ENCODE measurements around the gene GRPEL2.
A peak's percentile ranks its signal among the peaks of the same experiment; 100 is the strongest.

Gene GRPEL2

GRCh38 chr5:149341876-149342275, 3.4 kb upstream of the GRPEL2 start:
- no peak for TF ChIP-seq CTCF (conservative IDR thresholded peaks at IDR 0.05; ENCODE audit: low read depth, low read length)
- Histone ChIP-seq H3K4me3 (IDR thresholded peaks at IDR 0.05; ENCODE audit: insufficient read depth, low read depth, low read length) (no peak overlapping the region), H3K9ac (no peak overlapping the region), H3K36me3 (ENCODE audit: insufficient read depth) (no peaks in the 10 kb centered on the region), H3K4me1 (ENCODE audit: low read depth, poor library complexity, severe bottlenecking) (peaks cover under 1% of the 10 kb centered on the region), H2AFZ (ENCODE audit: low read depth) (no peak overlapping the region), H3K27me3 (ENCODE audit: insufficient read depth, low read depth) (no peaks in the 10 kb centered on the region), H3K79me2 (ENCODE audit: insufficient read depth, low read depth) (peaks cover 12% of the 10 kb centered on the region), H3K4me2 (no peak overlapping the region), H4K20me1 (ENCODE audit: insufficient read depth) (no peaks in the 10 kb centered on the region), H3K27ac (no peak overlapping the region)

GRCh38 chr5:149344151-149344550, 1.1 kb upstream of the GRPEL2 start:
- Histone ChIP-seq H3K27ac (no peak overlapping the region), H3K4me3 (IDR thresholded peaks at IDR 0.05; ENCODE audit: insufficient read depth, low read depth, low read length) (no peak overlapping the region), H3K4me2 (peak overlapping the region; percentile 6; the same call in 1 of the 2 replicates), H3K9ac (no peak overlapping the region), H2AFZ (ENCODE audit: low read depth) (peak overlapping the region; percentile 89; the same call in 1 of the 2 replicates), H3K36me3 (ENCODE audit: insufficient read depth) (no peaks in the 10 kb centered on the region), H4K20me1 (ENCODE audit: insufficient read depth) (no peaks in the 10 kb centered on the region), H3K4me1 (ENCODE audit: low read depth, poor library complexity, severe bottlenecking) (peaks cover 24% of the 10 kb centered on the region), H3K79me2 (ENCODE audit: insufficient read depth, low read depth) (peaks cover 33% of the 10 kb centered on the region), H3K27me3 (ENCODE audit: insufficient read depth, low read depth) (no peaks in the 10 kb centered on the region)
- TF ChIP-seq CTCF (conservative IDR thresholded peaks at IDR 0.05; ENCODE audit: low read depth, low read length), result no peak

- Histone ChIP-seq H4K20me1 (ENCODE audit: insufficient read depth) (no peaks in the 10 kb centered on the region), H2AFZ (ENCODE audit: low read depth) (peak overlapping the region; percentile 89; the same call in 1 of the 2 replicates), H3K4me3 (IDR thresholded peaks at IDR 0.05; ENCODE audit: insufficient read depth, low read depth, low read length) (no peak overlapping the region), H3K9ac (peak overlapping the region; percentile 72), H3K27me3 (ENCODE audit: insufficient read depth, low read depth) (no peaks in the 10 kb centered on the region), H3K4me2 (peak overlapping the region; percentile 67), H3K79me2 (ENCODE audit: insufficient read depth, low read depth) (peaks cover 33% of the 10 kb centered on the region), H3K4me1 (ENCODE audit: low read depth, poor library complexity, severe bottlenecking) (peaks cover 25% of the 10 kb centered on the region), H3K27ac (peak overlapping the region; percentile 44), H3K36me3 (ENCODE audit: insufficient read depth) (no peaks in the 10 kb centered on the region)
- TF ChIP-seq CTCF (conservative IDR thresholded peaks at IDR 0.05; ENCODE audit: low read depth, low read length), result no peak
Measured at GRCh38 chr5:149345892-149346222, 558 bp downstream of the GRPEL2 start.

GRCh38 chr5:149348518-149348917, 3.2 kb downstream of the GRPEL2 start:
- TF ChIP-seq CTCF (conservative IDR thresholded peaks at IDR 0.05; ENCODE audit: low read depth, low read length), result no peak
- peaks cover 29% of the 10 kb centered on the region for H3K4me1 ChIP-seq (ENCODE audit: low read depth, poor library complexity, severe bottlenecking)
- no peak overlapping the region for H3K4me3 ChIP-seq (IDR thresholded peaks at IDR 0.05; ENCODE audit: insufficient read depth, low read depth, low read length)
- H3K27ac ChIP-seq, result no peak overlapping the region
- H3K36me3 ChIP-seq (ENCODE audit: insufficient read depth), result no peaks in the 10 kb centered on the region
- peak overlapping the region; percentile 71 for H3K4me2 ChIP-seq
- H3K79me2 ChIP-seq (ENCODE audit: insufficient read depth, low read depth), result peaks cover 33% of the 10 kb centered on the region
- H3K27me3 ChIP-seq (ENCODE audit: insufficient read depth, low read depth), result no peaks in the 10 kb centered on the region
- H3K9ac ChIP-seq, result no peak overlapping the region
- H4K20me1 ChIP-seq (ENCODE audit: insufficient read depth), result no peaks in the 10 kb centered on the region
- no peak overlapping the region for H2AFZ ChIP-seq (ENCODE audit: low read depth)
